Measurements from ENCODE around the gene DLGAP4.
A peak's percentile ranks its signal among the peaks of the same experiment; 100 is the strongest.
"Not testable (repeated sequence)": the region's sequence is repeated elsewhere in the genome, so short reads cannot be mapped to it uniquely, and the experiment has no call there.

Gene DLGAP4

GRCh38 chr20:36460648-36461599, 154.8 kb downstream of the DLGAP4 start:
- peak; percentile 98 for DNase-seq

GRCh38 chr20:36461600-36462439, 155.7 kb downstream of the DLGAP4 start:
- peak; percentile 74 for DNase-seq

DNA sequence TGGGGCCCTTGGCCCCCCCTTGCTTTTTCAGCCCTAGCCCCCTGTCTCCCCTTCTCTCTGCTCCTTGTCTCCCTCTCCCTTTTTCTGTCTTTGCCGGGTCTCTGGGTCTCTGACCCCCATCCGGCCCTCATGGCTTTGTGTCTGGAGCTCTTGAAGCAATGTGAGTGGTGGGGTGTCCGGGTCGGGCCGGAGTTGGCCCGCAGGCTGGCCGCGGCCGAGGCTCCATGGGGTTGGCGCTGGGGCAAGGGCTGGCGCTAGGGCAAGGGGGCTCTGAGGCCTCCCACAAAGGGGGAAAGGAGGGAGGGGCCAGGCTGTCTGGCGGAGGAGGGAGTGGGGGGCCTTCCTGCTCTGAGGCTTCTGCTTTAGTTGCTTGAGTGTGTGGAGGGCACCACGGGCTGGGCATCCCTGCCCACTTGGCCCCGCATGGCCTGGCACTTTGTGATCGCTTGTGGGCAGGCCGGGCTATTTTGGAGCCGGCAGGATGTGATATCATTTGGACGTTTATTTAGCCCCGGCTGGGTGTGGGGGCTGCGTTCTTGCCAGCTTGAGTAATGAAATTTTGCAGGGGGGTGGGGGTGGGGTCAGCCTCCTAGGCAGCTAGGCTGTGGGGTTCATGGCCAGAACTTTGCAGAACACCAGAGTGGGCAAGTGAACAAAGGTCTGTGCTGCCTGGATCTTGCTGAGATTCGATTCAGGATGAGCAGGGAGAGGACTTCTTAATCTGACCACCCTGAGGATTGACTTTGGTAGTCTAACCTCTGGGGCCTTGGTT, 156.5 kb downstream of the DLGAP4 start:
- DNase-seq: peak; percentile 46

GRCh38 chr20:36463212-36464061, 157.3 kb downstream of the DLGAP4 start:
- no peak for DNase-seq

- peak; percentile 43 for DNase-seq
Measured at GRCh38 chr20:36465109-36466080, 159.3 kb downstream of the DLGAP4 start.

DNA sequence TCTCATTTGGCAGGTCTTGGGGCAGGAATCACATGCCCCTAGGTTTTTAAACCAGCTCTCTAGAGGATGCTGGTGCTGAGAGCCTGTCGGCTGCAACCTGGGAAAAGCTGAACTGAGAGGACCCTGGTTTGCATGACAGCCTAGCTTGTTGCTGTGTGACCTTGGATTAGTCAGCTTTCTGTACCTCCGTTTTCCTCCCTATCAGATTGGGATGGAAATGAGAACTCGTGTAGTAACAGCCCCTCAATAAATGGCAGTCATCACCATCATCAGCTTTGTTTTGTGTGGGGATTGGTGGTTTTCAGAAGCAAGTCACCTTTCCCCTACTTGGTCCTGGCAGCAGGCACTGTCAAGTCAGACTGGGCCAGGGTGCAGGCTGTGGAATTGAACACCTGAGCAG, 159.9 kb downstream of the DLGAP4 start:
- no peak for DNase-seq

DNA sequence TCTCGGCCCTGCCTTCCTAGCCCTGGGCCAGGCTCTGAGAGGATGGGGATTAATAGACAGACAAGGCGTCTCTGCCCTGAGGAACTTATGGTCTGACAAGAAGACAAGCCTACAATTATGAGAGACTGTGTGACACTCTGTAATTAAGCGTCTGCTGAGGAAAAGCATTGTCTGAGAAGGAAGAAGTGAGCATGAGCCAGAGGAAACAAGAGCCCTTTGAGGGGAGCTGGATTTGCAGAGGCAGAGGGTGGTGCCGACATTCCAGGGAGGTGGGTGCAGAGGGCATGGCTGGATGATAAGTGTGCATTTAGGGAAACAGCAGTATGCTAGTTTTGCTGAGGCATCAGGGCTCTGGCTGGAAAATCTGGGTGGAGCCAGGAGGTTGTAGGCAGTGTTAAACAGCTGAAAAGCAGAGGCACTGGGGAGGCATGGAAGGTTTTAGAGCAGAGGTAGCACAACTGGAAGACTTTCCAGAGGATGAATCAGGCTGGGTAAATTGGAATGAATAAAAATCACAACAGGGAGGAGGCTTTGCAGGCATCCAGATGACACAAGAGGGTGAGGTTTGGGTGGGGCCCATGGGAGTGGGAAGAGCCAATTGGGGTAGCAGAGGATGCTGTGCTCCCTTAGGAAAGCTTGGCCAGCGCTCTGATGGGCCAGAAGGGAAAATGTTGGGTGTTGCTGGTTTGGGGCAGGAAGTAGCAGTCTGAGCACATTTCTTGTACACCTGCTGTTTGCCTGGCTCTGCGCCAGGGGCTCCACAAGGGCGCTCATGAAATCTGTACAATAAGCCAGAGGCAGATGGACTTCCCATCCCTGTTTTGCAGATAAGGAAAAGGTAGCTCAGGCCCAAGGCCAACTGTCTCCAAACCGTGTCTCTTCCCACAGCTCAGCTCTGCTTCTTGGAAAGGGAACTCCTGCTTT, 161.2 kb downstream of the DLGAP4 start:
- DNase-seq: peak; percentile 83

- DNase-seq: no peak
Measured at GRCh38 chr20:36468149-36469000, 162.2 kb downstream of the DLGAP4 start.

DNA sequence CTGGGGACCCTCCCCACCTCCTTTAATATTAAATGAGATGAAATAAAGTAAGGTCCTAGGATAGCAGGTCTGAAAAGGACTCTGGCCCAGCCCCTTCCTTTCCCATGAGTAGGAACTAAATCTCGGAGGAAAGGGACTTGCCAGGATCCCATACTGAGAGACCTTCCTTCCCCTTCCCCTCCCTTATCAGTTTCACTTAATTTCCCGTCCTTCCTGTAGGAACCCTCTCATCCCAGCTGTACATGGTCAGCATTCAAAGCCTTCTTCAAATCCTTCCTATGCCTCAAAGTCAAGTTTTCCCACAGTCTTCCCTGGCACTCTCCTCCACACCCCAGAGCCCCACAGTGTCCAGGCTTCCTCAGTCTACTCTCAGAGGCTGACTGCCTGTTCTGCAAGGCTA, 163.8 kb downstream of the DLGAP4 start:
- DNase-seq: no peak

DNA sequence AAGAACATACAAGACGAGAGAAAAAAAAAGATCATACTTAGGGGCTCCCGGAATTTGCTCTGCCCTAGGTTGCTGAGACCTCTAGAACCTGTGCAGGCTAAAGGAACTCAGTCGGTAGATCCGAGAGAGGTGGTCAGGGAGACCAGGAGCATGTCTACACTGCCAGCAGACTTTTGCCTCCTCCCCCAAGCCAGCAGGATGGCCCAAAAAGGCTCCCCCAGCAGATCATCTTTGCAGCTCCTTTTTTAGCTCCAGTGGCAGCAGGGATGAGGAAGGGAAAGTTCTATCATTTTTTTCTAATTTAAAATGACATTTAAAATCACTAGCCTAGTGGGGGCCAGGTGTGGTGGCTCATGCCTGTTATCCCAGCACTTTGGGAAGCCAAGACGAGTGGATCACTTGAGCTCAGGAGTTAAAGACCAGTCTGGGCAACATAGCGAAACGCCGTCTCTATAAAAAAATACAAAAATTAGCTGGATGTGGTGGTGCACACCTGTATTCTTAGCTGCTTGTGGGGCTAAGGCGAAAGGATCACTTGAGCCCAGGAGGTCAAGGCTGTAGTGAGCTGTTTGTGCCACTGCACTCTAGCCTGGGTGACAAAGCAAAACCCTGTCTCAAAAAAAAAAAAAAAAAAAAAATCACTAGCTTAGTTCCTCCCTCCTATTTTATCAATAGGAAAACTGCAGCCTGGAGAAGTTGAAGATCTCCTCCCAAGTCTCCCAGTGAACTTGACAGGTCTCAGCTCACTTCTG, 165.9 kb downstream of the DLGAP4 start:
- no peak for DNase-seq

GRCh38 chr20:36472637-36473090, 166.5 kb downstream of the DLGAP4 start:
- DNase-seq: no peak

GRCh38 chr20:36473164-36473563, 167.0 kb downstream of the DLGAP4 start:
- DNase-seq: no peak

DNA sequence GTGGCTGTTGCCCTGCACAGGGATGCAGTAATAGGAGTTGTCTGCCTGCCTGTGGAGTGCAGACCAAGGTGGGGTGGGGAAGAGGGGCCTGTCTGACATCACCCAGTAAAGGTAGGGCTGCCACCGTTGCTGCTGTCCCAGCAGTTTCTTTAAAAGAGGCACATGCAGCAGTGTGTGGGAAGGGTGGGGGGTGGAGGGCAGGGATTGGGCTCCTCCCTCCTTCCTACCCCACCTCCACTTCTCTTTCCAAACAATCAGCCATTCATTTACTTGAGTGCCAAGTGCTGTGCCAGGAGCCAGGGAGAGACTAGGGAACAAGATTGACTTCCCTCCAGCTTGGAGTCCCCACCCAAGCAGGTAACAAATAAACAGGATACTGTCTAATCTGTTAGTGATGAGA, 168.4 kb downstream of the DLGAP4 start:
- no peak for DNase-seq

DNA sequence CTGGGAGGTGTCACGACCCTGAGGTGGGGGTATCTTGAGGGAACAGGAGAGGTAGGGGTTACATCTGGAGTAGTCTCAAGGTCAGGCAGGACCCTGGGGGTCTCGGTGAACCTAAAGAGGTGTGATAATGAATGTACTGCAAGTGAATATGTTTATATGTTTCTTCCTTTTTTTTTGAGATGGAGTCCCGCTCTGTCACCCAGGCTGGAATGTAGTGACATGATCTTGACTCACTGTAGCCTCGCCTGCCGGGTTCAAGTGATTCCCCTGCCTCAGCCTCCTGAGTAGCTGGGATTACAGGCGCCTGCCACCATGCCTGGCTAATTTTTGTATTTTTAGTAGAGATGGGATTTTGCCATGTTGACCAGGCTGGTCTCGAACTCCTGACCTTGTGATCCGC, 168.9 kb downstream of the DLGAP4 start:
- not testable (repeated sequence) for DNase-seq

DNA sequence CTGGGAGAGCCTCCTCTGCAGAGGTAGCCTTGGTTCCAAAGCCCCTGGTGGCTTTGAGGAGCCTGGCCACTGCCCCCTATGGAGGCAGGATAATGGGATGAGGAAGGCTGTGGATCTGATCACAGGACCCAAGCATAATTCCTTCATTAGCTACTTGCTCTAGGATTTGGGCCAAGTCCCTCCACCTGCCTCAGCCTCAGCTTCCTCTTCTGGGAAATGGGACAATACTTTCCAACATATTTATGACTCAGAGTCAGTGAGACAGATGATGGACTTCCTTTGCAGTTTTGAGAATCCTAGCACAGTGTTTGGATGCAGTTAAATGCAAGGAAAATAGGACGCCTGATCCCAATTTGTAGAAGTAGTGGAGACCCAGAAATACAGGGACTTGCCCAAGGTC, 171.3 kb downstream of the DLGAP4 start:
- no peak for DNase-seq

GRCh38 chr20:36478137-36478905, 172.2 kb downstream of the DLGAP4 start:
- DNase-seq: no peak

GRCh38 chr20:36479938-36480337, 173.8 kb downstream of the DLGAP4 start:
- peak; percentile 35 for DNase-seq

Data from NCI-H82 (cell line).